ENCODE results near the gene KIAA1217. TPM values are rescaled to one million over a fixed set of nuclear protein-coding genes. Genes with fewer than 3 reads are reported as not detected.

The KIAA1217 gene
- total RNA-seq, 1 donor from 2014 or later, result 18.9 TPM

GRCh38 chr10:24462291-24462813, 253.4 kb downstream of the KIAA1217 start:
- no peak for DNase-seq (ENCODE audit: low read depth)
- no peak for TF ChIP-seq CTCF (IDR thresholded peaks at IDR 0.05; ENCODE audit: insufficient read depth, low read length, poor library complexity, severe bottlenecking)
- no peaks in the 10 kb centered on the region for H3K36me3 ChIP-seq (ENCODE audit: control insufficient read depth, insufficient read depth, low read length)
- H3K27me3 ChIP-seq (ENCODE audit: control insufficient read depth, insufficient read depth, low read length), result no peaks in the 10 kb centered on the region
- H3K4me3 ChIP-seq (ENCODE audit: low read depth, low read length), result no peak overlapping the region

DNA sequence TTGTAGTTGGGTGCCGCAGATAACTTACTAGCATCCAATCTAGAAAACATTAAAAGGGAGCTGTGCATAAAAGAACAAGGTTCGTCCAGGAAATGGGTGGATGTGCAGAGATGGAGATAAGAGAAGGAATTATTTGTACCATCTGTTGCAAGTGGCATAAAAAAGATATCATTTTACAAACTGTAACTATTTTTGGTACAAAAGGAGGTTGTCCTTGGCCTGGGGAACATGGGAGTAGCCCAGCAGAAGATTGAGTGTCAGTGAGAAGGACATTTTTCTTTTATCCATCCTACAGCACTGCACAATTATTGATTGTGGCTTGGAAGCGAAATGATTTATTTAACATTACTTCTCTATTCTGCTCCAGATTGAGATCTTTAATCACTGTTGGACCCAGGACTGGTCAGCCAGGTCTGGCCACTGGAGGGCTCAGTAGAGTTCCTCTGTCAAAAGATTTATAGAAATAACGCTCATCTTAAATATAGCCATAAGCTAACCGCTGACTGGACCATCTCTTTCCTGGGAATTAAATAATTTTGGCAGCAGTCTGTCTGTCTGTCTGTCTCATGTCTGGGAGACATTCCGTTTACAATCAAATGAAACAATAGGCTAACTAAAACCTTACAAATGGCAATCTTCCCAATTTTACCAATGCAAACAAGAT, 254.1 kb downstream of the KIAA1217 start:
- Histone ChIP-seq H3K27me3 (ENCODE audit: control insufficient read depth, insufficient read depth, low read length) (no peaks in the 10 kb centered on the region), H3K36me3 (ENCODE audit: control insufficient read depth, insufficient read depth, low read length) (no peaks in the 10 kb centered on the region), H3K4me3 (ENCODE audit: low read depth, low read length) (no peak overlapping the region)
- no peak for DNase-seq (ENCODE audit: low read depth)
- peak; percentile 13 for TF ChIP-seq CTCF (IDR thresholded peaks at IDR 0.05; ENCODE audit: insufficient read depth, low read length, poor library complexity, severe bottlenecking)

- no peak for TF ChIP-seq CTCF (IDR thresholded peaks at IDR 0.05; ENCODE audit: insufficient read depth, low read length, poor library complexity, severe bottlenecking)
- no peaks in the 10 kb centered on the region for H3K36me3 ChIP-seq (ENCODE audit: control insufficient read depth, insufficient read depth, low read length)
- DNase-seq (ENCODE audit: low read depth), result peak; percentile 94
- H3K4me3 ChIP-seq (ENCODE audit: low read depth, low read length), result no peak overlapping the region
- H3K27me3 ChIP-seq (ENCODE audit: control insufficient read depth, insufficient read depth, low read length), result no peaks in the 10 kb centered on the region
These were observed 254.9 kb downstream of the KIAA1217 start for GRCh38 chr10:24463611-24464426.

- Histone ChIP-seq H3K27me3 (ENCODE audit: control insufficient read depth, insufficient read depth, low read length) (no peaks in the 10 kb centered on the region), H3K36me3 (ENCODE audit: control insufficient read depth, insufficient read depth, low read length) (no peaks in the 10 kb centered on the region), H3K4me3 (ENCODE audit: low read depth, low read length) (peak overlapping the region; percentile 29)
- no peak for DNase-seq (ENCODE audit: low read depth)
- TF ChIP-seq CTCF (IDR thresholded peaks at IDR 0.05; ENCODE audit: insufficient read depth, low read length, poor library complexity, severe bottlenecking), result no peak
These were observed 256.4 kb downstream of the KIAA1217 start for GRCh38 chr10:24465124-24465874.

- TF ChIP-seq CTCF (IDR thresholded peaks at IDR 0.05; ENCODE audit: insufficient read depth, low read length, poor library complexity, severe bottlenecking), result no peak
- Histone ChIP-seq H3K4me3 (ENCODE audit: low read depth, low read length) (peak overlapping the region; percentile 52), H3K27me3 (ENCODE audit: control insufficient read depth, insufficient read depth, low read length) (no peaks in the 10 kb centered on the region), H3K36me3 (ENCODE audit: control insufficient read depth, insufficient read depth, low read length) (no peaks in the 10 kb centered on the region)
- DNase-seq (ENCODE audit: low read depth), result peak; percentile 93
These were observed 257.2 kb downstream of the KIAA1217 start for GRCh38 chr10:24465891-24466818.
